Myometrial cell (primary cell): ENCODE measurements around the gene EPGN. TPM values are rescaled to one million over a fixed set of nuclear protein-coding genes. Genes with fewer than 3 reads are reported as not detected.

Experiments
- total RNA-seq: library from RNA; depleted of rRNA; stranded (reverse); fragments of >200 nt; gene quantifications from 2 replicates; pipeline ENCODE4 v1.2.3, GENCODE V29; 2015

The EPGN gene
- not detected in 2 replicates for total RNA-seq

GRCh38 chr4:74308215-74308614, at the start of gene EPGN:
TSS of gene EPGN (plus strand) at chr4:74308470. CDS start at chr4:74308534, 64 bp downstream.

GRCh38 chr4:74364652-74365491, 56.6 kb downstream of the EPGN start, which contains the start of gene EREG:
TSS of gene EREG (plus strand) at chr4:74365145. CDS start at chr4:74365309, 164 bp downstream.

Other genes starting within 250 kb of the EPGN start
- 0.29 and 2.8 TPM in 2 replicates for gene CXCL2, start 209.3 kb upstream of the EPGN start, total RNA-seq
- 4.6 and 6.3 TPM in 2 replicates for gene MTHFD2L, start 150.4 kb upstream of the EPGN start, total RNA-seq
- 0.58 and 0.89 TPM in 2 replicates for gene EREG, start 56.7 kb downstream of the EPGN start, total RNA-seq
- 0.71 and 3.7 TPM in 2 replicates for gene AREG, start 136.7 kb downstream of the EPGN start, total RNA-seq